Colonic mucosa (tissue), 4 donors: ENCODE measurements around the gene DCDC2B. TPM values are rescaled to one million over a fixed set of nuclear protein-coding genes. Genes with fewer than 3 reads are reported as not detected.
A peak's percentile ranks its signal among the peaks of the same experiment; 100 is the strongest.
"Not testable (repeated sequence)": the region's sequence is repeated elsewhere in the genome, so short reads cannot be mapped to it uniquely, and the experiment has no call there.

Experiments used
- DNase-seq: peaks from one replicate; pipeline ENCODE4 v3.0.0-alpha.2; 2020
- H3K27ac ChIP-seq: fragments of 200-600 bp; one replicate; pipeline ENCODE4 v1.8.0; 2021
- H3K27me3 ChIP-seq: fragments of 200-600 bp; one replicate; pipeline ENCODE4 v1.8.0; 2021
- H3K36me3 ChIP-seq: fragments of 200-600 bp; one replicate; pipeline ENCODE4 v1.8.0; 2021
- H3K4me1 ChIP-seq: fragments of 200-600 bp; one replicate; pipeline ENCODE4 v1.8.0; 2021; ENCODE audit warnings: mild to moderate bottlenecking
- H3K4me3 ChIP-seq: fragments of 200-600 bp; one replicate; pipeline ENCODE4 v1.8.0; 2021
- H3K9ac ChIP-seq, 2 donors: one replicate each; pipeline ENCODE4 v1.7.0; 2013; ENCODE audit warnings: control low read depth in 2 of 2, low read depth in 2 of 2, low read length in 2 of 2
- H3K9me3 ChIP-seq: fragments of 200-600 bp; one replicate; pipeline ENCODE4 v1.8.0; 2021
- intact Hi-C: fragments of 100-400 bp; cut with DNase I; formaldehyde crosslinking; loops from one replicate; pipeline ENCODE4 v1.14.1; 2022
- total RNA-seq, 2 donors: library from RNA; stranded (reverse); fragmentation: NEBNext Ultra II Directional in 1 of 2; extraction: Animal tissue kit (Norgen Biotek cat#: 25700) in 1 of 2; gene quantifications; one replicate each; pipeline ENCODE4 v1.2.1, GENCODE V29; 2021
- TF ChIP-seq, protein P1 (sequence below): fragments of 200-600 bp; IDR thresholded peaks from one replicate; pipeline ENCODE4 v1.8.0; 2022; ENCODE audit warnings: antibody characterized with exemption, mild to moderate bottlenecking
- donor health status: healthy.
- donor health status: DM: no; HTN: no; CAD: no.
- donor health status: DM: no; HTN: no; CAD: no.

Gene DCDC2B
- total RNA-seq, result not detected

DNA sequence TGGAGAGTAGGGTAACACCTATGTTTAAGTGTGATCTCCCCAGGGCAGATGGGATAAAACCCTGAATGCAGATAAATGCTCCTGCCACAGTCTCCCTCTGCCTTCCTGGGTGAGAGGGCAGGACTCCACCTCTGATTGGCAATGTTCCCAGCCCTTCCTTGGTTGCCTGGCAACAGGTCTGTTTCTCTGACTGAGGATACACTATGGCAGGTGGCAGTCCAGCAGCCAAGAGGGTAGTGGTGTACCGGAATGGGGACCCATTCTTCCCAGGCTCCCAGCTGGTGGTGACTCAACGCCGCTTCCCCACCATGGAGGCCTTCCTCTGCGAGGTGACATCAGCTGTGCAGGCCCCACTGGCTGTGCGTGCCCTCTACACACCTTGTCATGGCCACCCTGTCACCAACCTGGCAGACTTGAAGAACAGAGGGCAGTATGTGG, at the start of gene DCDC2B:
TSS of gene DCDC2B (plus strand) at position 199 of the 438 bp plus-strand sequence. CDS start at position 204, 5 bp downstream.
- Histone ChIP-seq H3K4me3 (no peak within 1 kb of the TSS), H3K36me3 (no peaks in the 10 kb centered on the region), H3K27me3 (no peaks in the 10 kb centered on the region), H3K9me3 (no peaks in the 10 kb centered on the region), H3K9ac (peak within 1 kb of the TSS in 1 of 2 donors; percentile 69), H3K4me1 (peaks cover 11% of the 10 kb centered on the region), H3K27ac (peak within 1 kb of the TSS; percentile 37)
- DNase-seq, result peak; percentile 97
- intact Hi-C loops, result no loop called here
- TF ChIP-seq, protein P1, sequence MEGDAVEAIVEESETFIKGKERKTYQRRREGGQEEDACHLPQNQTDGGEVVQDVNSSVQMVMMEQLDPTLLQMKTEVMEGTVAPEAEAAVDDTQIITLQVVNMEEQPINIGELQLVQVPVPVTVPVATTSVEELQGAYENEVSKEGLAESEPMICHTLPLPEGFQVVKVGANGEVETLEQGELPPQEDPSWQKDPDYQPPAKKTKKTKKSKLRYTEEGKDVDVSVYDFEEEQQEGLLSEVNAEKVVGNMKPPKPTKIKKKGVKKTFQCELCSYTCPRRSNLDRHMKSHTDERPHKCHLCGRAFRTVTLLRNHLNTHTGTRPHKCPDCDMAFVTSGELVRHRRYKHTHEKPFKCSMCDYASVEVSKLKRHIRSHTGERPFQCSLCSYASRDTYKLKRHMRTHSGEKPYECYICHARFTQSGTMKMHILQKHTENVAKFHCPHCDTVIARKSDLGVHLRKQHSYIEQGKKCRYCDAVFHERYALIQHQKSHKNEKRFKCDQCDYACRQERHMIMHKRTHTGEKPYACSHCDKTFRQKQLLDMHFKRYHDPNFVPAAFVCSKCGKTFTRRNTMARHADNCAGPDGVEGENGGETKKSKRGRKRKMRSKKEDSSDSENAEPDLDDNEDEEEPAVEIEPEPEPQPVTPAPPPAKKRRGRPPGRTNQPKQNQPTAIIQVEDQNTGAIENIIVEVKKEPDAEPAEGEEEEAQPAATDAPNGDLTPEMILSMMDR, result no peak

DNA sequence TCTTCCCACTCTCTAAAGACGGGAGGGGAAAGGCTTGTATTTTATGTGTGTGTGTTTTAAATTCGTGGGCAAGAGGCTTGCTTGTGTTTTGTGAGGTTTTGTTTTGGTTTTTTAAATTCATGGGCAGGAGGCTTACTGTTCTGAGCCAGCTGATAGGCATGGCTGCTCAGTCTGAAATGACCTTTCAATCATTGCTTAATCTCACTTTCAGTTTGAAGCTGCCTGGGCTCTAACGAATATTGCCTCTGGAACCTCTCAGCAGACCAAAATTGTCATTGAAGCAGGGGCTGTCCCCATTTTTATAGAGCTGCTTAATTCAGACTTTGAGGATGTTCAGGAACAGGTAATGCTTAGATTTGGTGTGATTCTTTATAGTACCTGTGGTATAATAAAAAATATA, 49.7 kb upstream of the DCDC2B start:
- Histone ChIP-seq H3K36me3 (peaks cover 14% of the 10 kb centered on the region), H3K27ac (no peak overlapping the region), H3K27me3 (no peaks in the 10 kb centered on the region), H3K9me3 (no peaks in the 10 kb centered on the region), H3K9ac (no peak overlapping the region), H3K4me3 (no peak overlapping the region), H3K4me1 (no peaks in the 10 kb centered on the region)
- TF ChIP-seq, protein P1, result no peak
- intact Hi-C loops, result no loop called here
- DNase-seq, result no peak

DNA sequence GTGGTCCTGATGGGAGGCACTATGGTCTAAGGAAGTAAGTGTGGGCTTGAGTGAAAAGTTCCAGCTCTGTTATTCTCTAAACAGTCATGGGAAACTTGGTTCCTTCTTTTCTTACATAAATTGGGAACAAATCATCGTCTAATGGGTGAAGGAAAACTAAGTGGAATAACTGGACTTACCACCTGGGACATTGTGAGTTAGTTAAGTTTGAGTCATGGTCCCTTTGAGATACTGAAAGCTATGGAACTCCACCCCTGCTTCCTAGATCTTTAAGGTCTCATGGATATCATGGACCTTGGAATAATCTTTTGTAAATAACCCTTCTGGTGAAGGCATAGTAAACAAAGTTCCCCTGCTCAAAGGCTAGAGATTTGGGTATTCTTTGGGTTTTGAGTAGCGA, 45.5 kb upstream of the DCDC2B start:
- no peak overlapping the region for H3K27ac ChIP-seq
- no peak for DNase-seq

DNA sequence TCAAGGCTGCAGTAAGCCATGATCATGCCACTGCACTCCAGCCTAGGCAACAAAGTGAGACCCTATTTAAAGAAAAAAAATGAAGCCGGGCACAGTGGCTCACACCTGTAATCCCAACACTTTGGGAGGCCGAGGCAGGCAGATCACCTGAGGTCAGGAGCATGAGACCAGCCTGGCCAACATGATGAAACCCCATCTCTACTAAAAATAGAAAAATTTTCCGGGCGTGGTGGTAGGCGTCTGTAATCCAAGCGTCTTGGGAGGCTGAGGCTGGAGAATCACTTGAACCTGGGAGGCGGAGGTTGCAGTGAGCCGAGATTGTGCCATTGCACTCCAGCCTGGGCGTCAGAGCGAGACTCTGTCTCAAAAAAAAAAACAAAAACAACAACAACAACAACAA, 43.3 kb upstream of the DCDC2B start:
- H3K27me3 ChIP-seq, H3K4me1 ChIP-seq, H3K27ac ChIP-seq, intact Hi-C loops, H3K9me3 ChIP-seq, DNase-seq, H3K4me3 ChIP-seq, H3K9ac ChIP-seq: not testable (repeated sequence)
- H3K36me3 ChIP-seq, result peaks cover 34% of the 10 kb centered on the region

More for the DNA sequence above, 45.5 kb upstream of the DCDC2B start:
- no peak overlapping the region for H3K9ac ChIP-seq
- peaks cover 25% of the 10 kb centered on the region for H3K36me3 ChIP-seq
- intact Hi-C loops, result no loop called here
- no peak overlapping the region for H3K4me3 ChIP-seq
- no peaks in the 10 kb centered on the region for H3K4me1 ChIP-seq
- no peaks in the 10 kb centered on the region for H3K27me3 ChIP-seq
- TF ChIP-seq, protein P1, result no peak
- H3K9me3 ChIP-seq, result no peaks in the 10 kb centered on the region

DNA sequence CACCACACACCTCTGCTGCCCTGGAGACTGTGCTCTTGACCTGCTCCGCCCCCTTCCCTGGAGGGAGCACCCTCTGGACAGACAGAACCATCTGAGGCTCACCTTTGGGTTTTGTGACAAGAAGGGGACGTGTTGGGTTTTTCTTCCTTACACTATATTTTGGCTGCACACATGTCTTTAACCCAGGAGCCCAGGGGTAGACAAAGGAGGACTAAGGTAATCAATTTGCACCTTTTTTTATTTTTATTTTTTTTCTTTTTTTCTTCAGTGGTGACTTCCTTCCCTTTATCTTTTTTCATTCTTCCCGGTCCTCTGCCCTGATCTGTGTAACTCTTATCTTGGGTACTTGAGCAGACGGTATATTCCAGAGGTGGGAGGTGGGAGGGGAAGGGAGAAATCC, 37.9 kb upstream of the DCDC2B start:
- Histone ChIP-seq H3K4me1 (no peaks in the 10 kb centered on the region), H3K27me3 (no peaks in the 10 kb centered on the region), H3K27ac (no peak overlapping the region), H3K9ac (no peak overlapping the region), H3K9me3 (no peaks in the 10 kb centered on the region), H3K4me3 (no peak overlapping the region), H3K36me3 (peaks cover 30% of the 10 kb centered on the region)
- no peak for DNase-seq
- intact Hi-C loops, result no loop called here
- TF ChIP-seq, protein P1, result no peak

DNA sequence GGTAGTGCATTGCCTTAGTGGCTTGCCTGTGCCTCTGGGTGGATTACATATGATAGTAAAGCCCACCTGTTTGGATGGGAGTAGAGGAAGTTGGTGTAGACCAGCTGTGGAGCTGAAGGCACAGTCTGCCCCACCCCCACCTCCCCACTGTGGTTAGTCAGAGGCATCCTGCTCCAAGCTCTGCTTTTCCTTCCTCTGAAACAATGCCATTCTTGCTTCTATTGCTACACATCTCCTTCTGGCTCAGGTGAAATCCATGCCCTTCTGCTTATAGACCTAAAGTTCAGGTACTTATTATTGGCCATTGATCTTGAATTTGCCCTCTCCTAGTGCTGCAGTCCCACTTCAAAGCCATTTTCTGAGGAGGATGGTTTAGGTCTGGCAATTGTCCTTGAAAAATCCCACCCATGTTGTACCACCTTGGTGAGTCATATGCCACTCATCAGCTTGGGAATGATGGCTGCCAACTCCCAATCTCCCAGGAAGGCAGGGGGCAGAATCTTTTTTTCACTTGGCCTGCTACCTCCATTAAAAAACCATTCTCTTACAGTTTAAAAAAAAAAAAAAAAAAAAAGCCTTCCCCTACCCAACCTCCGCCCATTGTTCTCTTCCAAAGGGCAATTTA, 36.2 kb upstream of the DCDC2B start:
- TF ChIP-seq, protein P1, result no peak
- intact Hi-C loops, result no loop called here
- Histone ChIP-seq H3K36me3 (peaks cover 23% of the 10 kb centered on the region), H3K9me3 (no peaks in the 10 kb centered on the region), H3K9ac (no peak overlapping the region), H3K27ac (no peak overlapping the region), H3K4me1 (no peaks in the 10 kb centered on the region), H3K27me3 (no peaks in the 10 kb centered on the region), H3K4me3 (no peak overlapping the region)
- no peak for DNase-seq
